A549 (cell line): ENCODE data around the gene UGT2A2. TPM values are rescaled to one million over a fixed set of nuclear protein-coding genes. Genes with fewer than 3 reads are reported as not detected.
"Not testable (repeated sequence)": the region's sequence is repeated elsewhere in the genome, so short reads cannot be mapped to it uniquely, and the experiment has no call there.

Experiments used
- ATAC-seq, 2 experiments: fragments of 200-7000 bp in 1 of 2; fragments of >200 bp in 1 of 2; cut with Nextera tagmentation in 1 of 2; cut with Tn5 transposase in 1 of 2; 3 replicates each; pipeline versions ENCODE4 v1.8.0 to v1.9.1; 2018 to 2020; ENCODE audit warnings: mild to moderate bottlenecking in 1 of 2, moderate library complexity in 1 of 2
- CTCF ChIA-PET: fragments of 300-600 bp; sonication (Branson Sonifier 250); formaldehyde crosslinking; extraction: SDS; loops from one replicate; lab custom pipeline; 2021; ENCODE audit warnings: antibody characterized with exemption, inconsistent platforms; lab: Yijun Ruan, JAX
- POLR2A ChIA-PET: fragments of 350-600 bp; formaldehyde crosslinking; extraction: SDS; loops from one replicate; lab custom pipeline; 2021; ENCODE audit warnings: antibody characterized with exemption, inconsistent platforms; lab: Yijun Ruan, JAX
- DNase-seq, 2 experiments: peaks; one replicate each; pipeline versions ENCODE4 v3.0.0 to v3.0.0-alpha.2; 2011 to 2016; ENCODE audit warnings: low read depth in 1 of 2, low spot score in 1 of 2
- FAIRE-seq: peaks from 2 replicates; lab custom pipeline; 2011; peaks lifted over from hg19 to GRCh38; lab: Jason Lieb, UNC
- H3K27ac ChIP-seq, 2 experiments: fragments of >200 bp; sonication (Bioruptor Twin); formaldehyde crosslinking; 3 replicates each; pipeline ENCODE4 v1.5.1; 2016 to 2017
- H3K4me1 ChIP-seq: fragments of >200 bp; sonication (Bioruptor Twin); formaldehyde crosslinking; 3 replicates; pipeline ENCODE4 v1.6.1; 2016
- H3K4me2 ChIP-seq: fragments of >200 bp; sonication (Bioruptor Twin); formaldehyde crosslinking; 3 replicates; pipeline ENCODE4 v1.6.1; 2016
- H3K4me3 ChIP-seq: fragments of >200 bp; sonication (Bioruptor Twin); formaldehyde crosslinking; 3 replicates; pipeline ENCODE4 v1.5.1; 2016
- H3K9me3 ChIP-seq: fragments of >200 bp; sonication (Bioruptor Twin); formaldehyde crosslinking; 3 replicates; pipeline ENCODE4 v1.6.1; 2016
- BCL3 ChIP-seq: fragments of >200 bp; sonication (Bioruptor Twin); formaldehyde crosslinking; IDR thresholded peaks from 3 replicates; pipeline ENCODE4 v1.6.1; 2016
- CBX2 ChIP-seq: fragments of 200-600 bp; sonication (generic); IDR thresholded peaks from 2 replicates; pipeline ENCODE4 v1.6.1; 2016; ENCODE audit warnings: low read depth, mild to moderate bottlenecking, borderline replicate concordance
- CHD4 ChIP-seq: fragments of 200-600 bp; sonication (generic); IDR thresholded peaks from 2 replicates; pipeline ENCODE4 v1.6.1; 2016; ENCODE audit warnings: antibody characterized with exemption, mild to moderate bottlenecking, borderline replicate concordance
- EHF ChIP-seq: fragments of 250-450 bp; sonication (Bioruptor Pico); IDR thresholded peaks from 2 replicates; pipeline ENCODE4 v1.5.0; 2020; ENCODE audit warnings: mild to moderate bottlenecking
- ELK1 ChIP-seq: fragments of 150-350 bp; IDR thresholded peaks from 2 replicates; pipeline ENCODE4 v1.6.1; 2014; ENCODE audit warnings: low read depth, mild to moderate bottlenecking, low read length
- ESRRA ChIP-seq: fragments of 150-350 bp; IDR thresholded peaks from 2 replicates; pipeline ENCODE4 v1.6.1; 2014; ENCODE audit warnings: mild to moderate bottlenecking, low read length, borderline replicate concordance
- FOXS1 ChIP-seq: fragments of 250-450 bp; sonication (Bioruptor Pico); IDR thresholded peaks from 2 replicates; pipeline ENCODE4 v1.5.0; 2020; ENCODE audit warnings: mild to moderate bottlenecking, moderate library complexity
- HMGXB4 ChIP-seq: fragments of 250-450 bp; sonication (Bioruptor Pico); IDR thresholded peaks from 2 replicates; pipeline ENCODE4 v1.5.0; 2021; ENCODE audit warnings: mild to moderate bottlenecking, moderate library complexity, borderline replicate concordance
- HOXB13 ChIP-seq: fragments of 250-450 bp; sonication (Bioruptor Pico); IDR thresholded peaks from 2 replicates; pipeline ENCODE4 v1.5.0; 2020; ENCODE audit warnings: low read depth, mild to moderate bottlenecking, moderate library complexity
- KDM1A ChIP-seq: fragments of 200-600 bp; sonication (generic); IDR thresholded peaks from 2 replicates; pipeline ENCODE4 v1.6.1; 2016; ENCODE audit warnings: low read depth, mild to moderate bottlenecking
- KDM5A ChIP-seq: fragments of 200-600 bp; sonication (generic); IDR thresholded peaks from 2 replicates; pipeline ENCODE4 v1.6.1; 2016; ENCODE audit warnings: antibody characterized with exemption, mild to moderate bottlenecking
- MAFK ChIP-seq: fragments of 450-650 bp; IDR thresholded peaks from 2 replicates; pipeline ENCODE4 v1.6.1; 2014; ENCODE audit not compliant: partially characterized antibody
- MAX ChIP-seq: IDR thresholded peaks from 2 replicates; pipeline ENCODE4 v1.6.1; 2012
- MAZ ChIP-seq: fragments of 150-350 bp; IDR thresholded peaks from 2 replicates; pipeline ENCODE4 v1.6.1; 2014; ENCODE audit warnings: antibody characterized with exemption, low read depth, low read length, borderline replicate concordance
- NPAS2 ChIP-seq: fragments of 250-450 bp; sonication (Bioruptor Pico); IDR thresholded peaks from 2 replicates; pipeline ENCODE4 v1.8.0; 2022; ENCODE audit warnings: mild to moderate bottlenecking, moderate library complexity, borderline replicate concordance
- PBX3 ChIP-seq: IDR thresholded peaks from 2 replicates; pipeline ENCODE4 v1.6.1; 2012
- PHF8 ChIP-seq: fragments of 200-600 bp; sonication (generic); IDR thresholded peaks from 2 replicates; pipeline ENCODE4 v1.6.1; 2016; ENCODE audit warnings: low read depth, mild to moderate bottlenecking, antibody characterized with exemption, moderate library complexity, borderline replicate concordance
- POLR2A ChIP-seq: IDR thresholded peaks from 2 replicates; pipeline ENCODE4 v1.6.1; 2012; ENCODE audit warnings: mild to moderate bottlenecking, low read length
- POLR2AphosphoS2 ChIP-seq: conservative IDR thresholded peaks from 2 replicates; pipeline ENCODE4 v1.6.1; 2012; ENCODE audit warnings: low read length, improper control_type of control experiment, inconsistent platforms
- RCOR1 ChIP-seq: fragments of 150-350 bp; IDR thresholded peaks from 2 replicates; pipeline ENCODE4 v1.6.1; 2014; ENCODE audit warnings: antibody characterized with exemption, low read length, low read depth
- SMC3 ChIP-seq: fragments of >200 bp; sonication (Bioruptor Twin); formaldehyde crosslinking; IDR thresholded peaks from 3 replicates; pipeline ENCODE4 v1.6.1; 2018; ENCODE audit warnings: inconsistent platforms
- ZC3H11A ChIP-seq: fragments of 450-650 bp; IDR thresholded peaks from 2 replicates; pipeline ENCODE4 v1.6.1; 2014; ENCODE audit warnings: antibody characterized with exemption, mild to moderate bottlenecking
- ZNF302 ChIP-seq: fragments of 250-450 bp; sonication (Bioruptor Pico); IDR thresholded peaks from 2 replicates; pipeline ENCODE4 v1.9.0; 2021; ENCODE audit warnings: inconsistent platforms, mild to moderate bottlenecking, moderate library complexity
- ZSCAN20 ChIP-seq: fragments of 250-450 bp; sonication (Bioruptor Pico); IDR thresholded peaks from 2 replicates; pipeline ENCODE4 v1.8.0; 2022; ENCODE audit warnings: mild to moderate bottlenecking, moderate library complexity
- WGBS: methylation state at CpG from one replicate; pipeline ENCODE4 v1.1.6; 2017; ENCODE audit errors: missing lambda C conversion rate; 5-methylcytosine and 5-hydroxymethylcytosine counted together
- polyA plus RNA-seq, 4 experiments: library from polyadenylated mRNA; depleted of rRNA in 3 of 4; stranded (reverse); fragments of >200 nt; fragmentation: RNase III in 1 of 4; extraction: RNeasy Plus Mini Kit Qiagen cat#74134 plus additional on column Dnase treatment in 1 of 4; gene quantifications; 2 replicates in 3 of 4; 3 replicates in 1 of 4; pipeline ENCODE4 v1.2.3, GENCODE V29; 2011 to 2017

UGT2A2 gene
- polyA plus RNA-seq, 2 of the 4 experiments (the other 2 are of a cell fraction), result not detected

- ATAC-seq (no peak), FAIRE-seq (no peak), DNase-seq (no peak)
- Histone ChIP-seq H3K4me3 (no peak overlapping the region), H3K9me3 (no peaks in the 10 kb centered on the region), H3K4me2 (no peak overlapping the region), H3K4me1 (no peaks in the 10 kb centered on the region), H3K27ac (no peak overlapping the region)
- POLR2A ChIA-PET, result no interaction called here
- CTCF ChIA-PET, result interaction anchor here (1.2 kb wide), 1 partner anchor 137 kb away, joined by 3 read pairs; no protein-coding TSS in a partner anchor
- TF ChIP-seq ZNF302 (CRISPR knock-in tag) (no peak), EHF (CRISPR knock-in tag) (no peak), MAZ (no peak), PBX3 (no peak), KDM1A (no peak), ESRRA (no peak), RCOR1 (no peak), POLR2AphosphoS2 (no peak), CHD4 (no peak), KDM5A (no peak), FOXS1 (CRISPR knock-in tag) (no peak), MAFK (no peak), POLR2A (no peak), PHF8 (no peak), ZC3H11A (no peak), HOXB13 (CRISPR knock-in tag) (no peak), BCL3 (no peak), NPAS2 (CRISPR knock-in tag) (no peak)
Observed at GRCh38 chr4:69668680-69669079, 29.2 kb upstream of the UGT2A2 start.

- H3K9me3 ChIP-seq, H3K4me3 ChIP-seq, CTCF ChIA-PET, FAIRE-seq, H3K4me1 ChIP-seq, H3K4me2 ChIP-seq, H3K27ac ChIP-seq, DNase-seq, POLR2A ChIA-PET, ATAC-seq: not testable (repeated sequence)
- 68% methylated on average over 16 of the region's 22 CpGs for WGBS
Observed at GRCh38 chr4:69664009-69664408, 24.6 kb upstream of the UGT2A2 start.

- POLR2A ChIA-PET, DNase-seq, FAIRE-seq, H3K9me3 ChIP-seq, H3K4me2 ChIP-seq, H3K4me3 ChIP-seq, H3K27ac ChIP-seq, H3K4me1 ChIP-seq, ATAC-seq, CTCF ChIA-PET: not testable (repeated sequence)
- 0% methylated on average over 2 of the region's 4 CpGs for WGBS
Observed at GRCh38 chr4:69661130-69661803, 21.8 kb upstream of the UGT2A2 start.

GRCh38 chr4:69658133-69658532 is 18.7 kb upstream of the UGT2A2 start:
- CTCF ChIA-PET, result no interaction called here
- no peak for ATAC-seq
- no peak overlapping the region for H3K27ac ChIP-seq
- no peaks in the 10 kb centered on the region for H3K9me3 ChIP-seq
- no peak for DNase-seq
- no peaks in the 10 kb centered on the region for H3K4me1 ChIP-seq
- POLR2A ChIA-PET, result no interaction called here
- H3K4me3 ChIP-seq, result no peak overlapping the region
- 73% methylated on average over 8 of the region's 12 CpGs for WGBS
- no peak overlapping the region for H3K4me2 ChIP-seq
- TF ChIP-seq SMC3 (no peak), MAX (no peak), CBX2 (no peak), ZSCAN20 (CRISPR knock-in tag) (no peak), HMGXB4 (CRISPR knock-in tag) (no peak), ELK1 (no peak)
- FAIRE-seq, result no peak
